HL-60 (cell line): ENCODE data around the gene PDZD8.

Source experiments
- POLR2AphosphoS5 ChIP-seq: IDR thresholded peaks from 2 replicates; pipeline ENCODE4 v1.6.1; 2012; ENCODE audit warnings: low read depth
- REST ChIP-seq: IDR thresholded peaks from 2 replicates; pipeline ENCODE4 v1.6.1; 2012; ENCODE audit warnings: low read depth; ENCODE audit not compliant: insufficient replicate concordance
- TF ChIP-seq, protein P1 (sequence below): IDR thresholded peaks from one replicate; pipeline ENCODE4 v1.5.1; 2011; ENCODE audit warnings: low read length, control low read depth, inconsistent platforms; ENCODE audit not compliant: insufficient read depth

GRCh38 chr10:117294039-117294645, 81.1 kb downstream of the PDZD8 start:
- TF ChIP-seq REST: no peak
- no peak for TF ChIP-seq POLR2AphosphoS5
- TF ChIP-seq, protein P1, sequence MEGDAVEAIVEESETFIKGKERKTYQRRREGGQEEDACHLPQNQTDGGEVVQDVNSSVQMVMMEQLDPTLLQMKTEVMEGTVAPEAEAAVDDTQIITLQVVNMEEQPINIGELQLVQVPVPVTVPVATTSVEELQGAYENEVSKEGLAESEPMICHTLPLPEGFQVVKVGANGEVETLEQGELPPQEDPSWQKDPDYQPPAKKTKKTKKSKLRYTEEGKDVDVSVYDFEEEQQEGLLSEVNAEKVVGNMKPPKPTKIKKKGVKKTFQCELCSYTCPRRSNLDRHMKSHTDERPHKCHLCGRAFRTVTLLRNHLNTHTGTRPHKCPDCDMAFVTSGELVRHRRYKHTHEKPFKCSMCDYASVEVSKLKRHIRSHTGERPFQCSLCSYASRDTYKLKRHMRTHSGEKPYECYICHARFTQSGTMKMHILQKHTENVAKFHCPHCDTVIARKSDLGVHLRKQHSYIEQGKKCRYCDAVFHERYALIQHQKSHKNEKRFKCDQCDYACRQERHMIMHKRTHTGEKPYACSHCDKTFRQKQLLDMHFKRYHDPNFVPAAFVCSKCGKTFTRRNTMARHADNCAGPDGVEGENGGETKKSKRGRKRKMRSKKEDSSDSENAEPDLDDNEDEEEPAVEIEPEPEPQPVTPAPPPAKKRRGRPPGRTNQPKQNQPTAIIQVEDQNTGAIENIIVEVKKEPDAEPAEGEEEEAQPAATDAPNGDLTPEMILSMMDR: no peak
